ENCODE measurements around the gene CDK14. TPM values are rescaled to one million over a fixed set of nuclear protein-coding genes. Genes with fewer than 3 reads are reported as not detected.

CDK14 gene
- total RNA-seq, 4 donors from 2014 or later: 0.38 to 3.6 (median 1.3) TPM

- Histone ChIP-seq H3K4me1 (no peaks in the 10 kb centered on the region), H3K27ac (no peak overlapping the region), H3K27me3 (no peaks in the 10 kb centered on the region), H3K36me3 (no peaks in the 10 kb centered on the region), H3K9me3 (no peaks in the 10 kb centered on the region), H3K4me3 (no peak overlapping the region)
- TF ChIP-seq POLR2A (IDR thresholded peaks at IDR 0.05) (no peak), CTCF (IDR thresholded peaks at IDR 0.05) (no peak)
- 63 to 76% methylated on average over 3 of the region's 3 CpGs for WGBS, 2 donors
- DNase-seq: no peak
- intact Hi-C loops (cut with DNase I): no loop called here
Measured at GRCh38 chr7:90760892-90761291, 164.8 kb downstream of the CDK14 start.

DNA sequence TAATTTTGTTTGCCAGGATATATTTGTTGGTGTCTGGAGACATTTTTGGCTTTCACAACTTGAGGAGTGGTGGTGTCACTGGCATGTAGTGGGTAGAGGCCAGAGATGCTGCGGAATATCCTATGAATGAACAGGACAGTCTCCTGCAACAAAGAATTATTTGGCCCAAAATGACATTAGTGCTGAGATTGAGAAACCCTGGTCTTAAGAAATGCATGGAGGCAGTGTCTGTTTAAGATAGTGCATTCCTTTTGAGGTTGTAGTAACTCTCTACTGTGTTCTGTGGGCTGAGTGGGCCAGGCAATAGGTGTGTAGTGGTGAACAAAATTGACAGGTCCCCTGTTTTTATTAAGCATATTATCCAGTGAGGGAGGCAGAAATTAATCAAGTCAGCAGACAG, 165.5 kb downstream of the CDK14 start:
- H3K9me3 ChIP-seq: no peaks in the 10 kb centered on the region
- TF ChIP-seq CTCF (IDR thresholded peaks at IDR 0.05) (no peak), POLR2A (IDR thresholded peaks at IDR 0.05) (no peak)
- H3K36me3 ChIP-seq: no peaks in the 10 kb centered on the region
- H3K27ac ChIP-seq: no peak overlapping the region
- 89 to 91% methylated on average over 1 of the region's 1 CpG for WGBS, 2 donors
- no peak for DNase-seq
- H3K27me3 ChIP-seq: no peaks in the 10 kb centered on the region
- H3K4me3 ChIP-seq: no peak overlapping the region
- H3K4me1 ChIP-seq: no peaks in the 10 kb centered on the region
- intact Hi-C loops (cut with DNase I): no loop called here

DNA sequence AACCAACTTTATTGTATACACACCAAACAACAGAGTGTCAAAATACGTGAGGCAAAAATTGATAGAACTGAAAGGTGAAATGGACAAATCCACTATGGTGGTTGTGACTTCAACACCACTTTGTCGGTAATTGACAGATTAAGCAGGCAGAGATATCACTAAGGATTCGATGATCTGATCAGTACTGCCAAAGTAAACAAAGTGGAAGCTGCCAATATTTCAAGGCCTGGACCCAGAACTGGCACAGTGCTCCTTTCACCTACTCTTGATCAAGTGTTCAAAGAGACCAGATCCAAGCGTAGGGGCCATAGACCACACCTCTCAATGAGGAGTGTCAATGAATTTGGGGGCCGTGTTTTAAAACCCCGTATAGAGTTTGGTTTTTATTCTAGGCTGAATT, 167.0 kb downstream of the CDK14 start:
- no peak for DNase-seq
- TF ChIP-seq CTCF (IDR thresholded peaks at IDR 0.05) (no peak), POLR2A (IDR thresholded peaks at IDR 0.05) (no peak)
- H3K36me3 ChIP-seq: no peaks in the 10 kb centered on the region
- 80 to 81% methylated on average over 6 of the region's 6 CpGs for WGBS, 2 donors
- H3K4me3 ChIP-seq: no peak overlapping the region
- H3K9me3 ChIP-seq: no peaks in the 10 kb centered on the region
- no peaks in the 10 kb centered on the region for H3K4me1 ChIP-seq
- no peaks in the 10 kb centered on the region for H3K27me3 ChIP-seq
- H3K27ac ChIP-seq: no peak overlapping the region
- intact Hi-C loops (cut with DNase I): no loop called here

DNA sequence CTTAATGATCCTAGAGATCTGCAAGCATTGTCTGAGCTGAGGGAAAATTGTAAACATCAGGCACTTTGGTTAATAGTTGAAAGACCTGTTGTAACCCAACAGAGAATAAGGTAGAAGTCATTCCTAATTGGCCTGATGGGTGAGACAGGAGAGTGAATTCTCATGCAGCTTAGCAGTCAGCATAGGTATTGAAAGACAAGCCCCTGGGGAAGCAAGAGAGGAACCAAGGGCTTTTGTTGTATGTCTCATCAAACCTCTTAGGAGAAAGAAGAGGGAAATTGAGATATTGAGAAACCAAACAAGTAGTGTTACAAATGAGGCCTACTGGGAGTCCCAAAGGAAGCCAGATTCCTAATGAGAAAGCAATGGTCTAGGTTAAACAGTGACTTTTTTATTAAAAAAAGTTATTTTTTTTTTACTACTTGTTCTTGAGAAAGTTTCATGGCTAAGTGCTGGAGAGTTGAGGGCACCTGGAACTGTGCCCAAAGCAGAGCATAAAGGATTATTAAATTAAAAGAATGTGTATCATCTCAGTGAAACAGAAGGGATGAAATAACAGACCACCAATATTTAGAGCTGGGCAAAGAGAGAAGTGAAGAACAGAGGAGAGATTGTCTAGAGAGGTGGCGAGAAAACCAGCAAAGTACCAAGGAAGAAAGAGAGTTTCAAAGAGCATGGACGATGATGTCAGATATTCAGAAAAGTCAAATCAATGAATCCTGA, 168.9 kb downstream of the CDK14 start:
- no peak for DNase-seq
- 80 to 92% methylated on average over 2 of the region's 2 CpGs for WGBS, 2 donors
- intact Hi-C loops (cut with DNase I): no loop called here

More for the DNA sequence above, 168.9 kb downstream of the CDK14 start:
- H3K9me3 ChIP-seq: no peaks in the 10 kb centered on the region
- no peaks in the 10 kb centered on the region for H3K27me3 ChIP-seq
- H3K27ac ChIP-seq: no peak overlapping the region
- no peaks in the 10 kb centered on the region for H3K4me1 ChIP-seq
- no peaks in the 10 kb centered on the region for H3K36me3 ChIP-seq
- H3K4me3 ChIP-seq: no peak overlapping the region
- TF ChIP-seq CTCF (IDR thresholded peaks at IDR 0.05): no peak
- TF ChIP-seq POLR2A (IDR thresholded peaks at IDR 0.05): no peak

All from esophagus squamous epithelium (tissue), 5 donors.